Measurements from ENCODE around the gene METTL1.

DNA sequence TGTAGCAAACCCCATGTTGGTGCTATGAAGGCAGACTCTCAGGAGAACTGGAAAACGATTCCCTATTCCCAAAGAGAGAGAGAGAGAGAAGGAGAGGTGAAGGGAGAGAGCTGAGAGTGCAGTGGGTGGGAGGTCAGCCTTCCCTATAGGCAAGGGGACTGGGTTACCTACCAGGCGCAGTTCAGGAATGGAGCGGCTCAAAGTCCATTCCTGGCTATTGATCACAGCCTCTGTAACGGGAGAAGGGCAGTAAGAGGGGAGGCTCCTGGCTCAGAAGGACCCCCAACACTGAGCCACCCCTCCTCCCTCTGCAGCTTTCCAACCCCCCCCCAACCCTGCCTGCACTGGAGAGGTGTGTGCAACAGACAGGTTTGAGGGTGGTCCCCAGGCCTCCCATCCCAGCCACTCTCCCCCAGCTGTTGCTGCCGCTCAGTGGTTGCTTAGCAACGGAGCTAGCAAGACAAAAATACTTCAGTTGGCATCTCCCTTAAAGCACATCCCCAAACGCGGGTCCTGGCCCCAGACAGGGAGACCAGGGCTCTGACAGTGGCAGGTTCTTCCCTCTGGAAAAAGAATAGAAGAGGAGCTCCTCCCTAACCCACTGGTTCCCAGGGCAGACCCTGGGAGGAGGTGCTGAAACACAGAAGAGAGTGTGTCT is 36.6 kb downstream of the METTL1 start:
- TF ChIP-seq POLR2A (IDR thresholded peaks at IDR 0.05; ENCODE audit: low read depth, low read length) (no peak), POLR2AphosphoS5 (IDR thresholded peaks at IDR 0.05; ENCODE audit: low read depth, low read length) (no peak), TAF1 (IDR thresholded peaks at IDR 0.05; ENCODE audit: borderline replicate concordance, low read depth, low read length) (no peak)
